Dermis blood vessel endothelial cell (primary cell): ENCODE results near the gene CLEC10A. TPM values are rescaled to one million over a fixed set of nuclear protein-coding genes. Genes with fewer than 3 reads are reported as not detected.
"Not testable (repeated sequence)": the region's sequence is repeated elsewhere in the genome, so short reads cannot be mapped to it uniquely, and the experiment has no call there.

Experiments
- DNase-seq: peaks from one replicate; pipeline ENCODE4 v3.0.0; 2010
- total RNA-seq: library from RNA; depleted of rRNA; stranded (reverse); fragments of >200 nt; gene quantifications from 2 replicates; pipeline ENCODE4 v1.2.3, GENCODE V29; 2014

Gene CLEC10A
- total RNA-seq, 1 donor from 2014 or later = 1.5 TPM

- DNase-seq = no peak
Observed at GRCh38 chr17:7108560-7108925, 28.5 kb upstream of the CLEC10A start.

GRCh38 chr17:7107795-7108559, 27.9 kb upstream of the CLEC10A start:
- no peak for DNase-seq

- DNase-seq = no peak
Observed at GRCh38 chr17:7107012-7107754, 27.1 kb upstream of the CLEC10A start.

- no peak for DNase-seq
Observed at GRCh38 chr17:7102421-7102820, 22.4 kb upstream of the CLEC10A start.

GRCh38 chr17:7101531-7101930, 21.5 kb upstream of the CLEC10A start:
- DNase-seq = no peak

- DNase-seq = not testable (repeated sequence)
Observed at GRCh38 chr17:7100641-7101379, 20.8 kb upstream of the CLEC10A start.

GRCh38 chr17:7098802-7099459, 18.9 kb upstream of the CLEC10A start:
- no peak for DNase-seq

GRCh38 chr17:7097940-7098339, 17.9 kb upstream of the CLEC10A start:
- DNase-seq = no peak

GRCh38 chr17:7095625-7096024, 15.6 kb upstream of the CLEC10A start:
- peak; percentile 72 for DNase-seq

- DNase-seq = no peak
Observed at GRCh38 chr17:7094652-7095019, 14.6 kb upstream of the CLEC10A start.

GRCh38 chr17:7091311-7092005, 11.4 kb upstream of the CLEC10A start:
- not testable (repeated sequence) for DNase-seq

GRCh38 chr17:7089570-7089969, 9.5 kb upstream of the CLEC10A start:
- DNase-seq = not testable (repeated sequence)

- not testable (repeated sequence) for DNase-seq
Observed at GRCh38 chr17:7088442-7088841, 8.4 kb upstream of the CLEC10A start.

GRCh38 chr17:7084088-7084487, 4.0 kb upstream of the CLEC10A start:
- DNase-seq = peak; percentile 27

- no peak for DNase-seq
Observed at GRCh38 chr17:7083592-7083991, 3.5 kb upstream of the CLEC10A start.

GRCh38 chr17:7081341-7082062, 1.5 kb upstream of the CLEC10A start:
- DNase-seq = peak; percentile 19

GRCh38 chr17:7080456-7081041, 498 bp upstream of the CLEC10A start:
- DNase-seq = no peak

GRCh38 chr17:7078711-7079110, 1.3 kb downstream of the CLEC10A start:
- no peak for DNase-seq

- no peak for DNase-seq
Observed at GRCh38 chr17:7077911-7078546, 2.0 kb downstream of the CLEC10A start.

GRCh38 chr17:7074931-7075330, 5.1 kb downstream of the CLEC10A start:
- DNase-seq = no peak

GRCh38 chr17:7072406-7072805, 7.6 kb downstream of the CLEC10A start:
- no peak for DNase-seq
